ENCODE measurements around the gene SPATA2L.

Gene SPATA2L

DNA sequence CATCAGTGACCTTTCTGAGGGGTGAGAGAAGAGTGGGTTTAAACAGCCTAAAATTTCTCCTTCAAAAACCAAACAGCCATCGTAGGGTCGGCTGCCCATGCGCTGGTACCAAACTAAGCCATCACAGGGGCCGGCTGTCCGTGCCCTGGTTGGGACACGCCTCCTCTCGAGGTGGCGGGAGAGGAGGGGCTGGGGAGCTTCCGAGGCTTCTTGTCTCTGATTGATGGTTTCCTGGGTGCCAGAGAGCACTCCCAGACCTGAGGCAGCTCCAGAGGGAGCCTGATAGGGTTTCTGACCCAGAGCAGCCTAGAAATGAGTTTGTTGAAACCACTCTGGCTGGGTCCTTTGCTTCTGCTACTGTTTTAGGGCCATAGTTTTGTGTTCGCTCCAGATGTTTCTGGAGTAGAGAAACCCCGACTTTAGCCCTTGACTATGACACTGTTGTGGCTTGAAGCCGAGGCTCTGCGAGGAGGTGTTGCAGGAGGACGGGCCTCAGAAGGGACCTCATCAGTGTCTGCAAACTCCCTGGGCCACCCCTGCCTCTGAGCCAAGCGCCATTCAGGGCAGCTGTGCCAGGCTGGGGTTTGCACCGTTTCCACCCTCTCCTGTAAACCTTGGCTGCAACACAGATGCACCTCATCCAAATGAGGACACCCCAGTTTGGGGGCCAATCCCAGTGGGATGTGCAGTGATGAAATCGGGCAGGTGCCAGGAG lies 26.1 kb upstream of the SPATA2L start:
- no peak for DNase-seq (ENCODE audit: low spot score)

DNA sequence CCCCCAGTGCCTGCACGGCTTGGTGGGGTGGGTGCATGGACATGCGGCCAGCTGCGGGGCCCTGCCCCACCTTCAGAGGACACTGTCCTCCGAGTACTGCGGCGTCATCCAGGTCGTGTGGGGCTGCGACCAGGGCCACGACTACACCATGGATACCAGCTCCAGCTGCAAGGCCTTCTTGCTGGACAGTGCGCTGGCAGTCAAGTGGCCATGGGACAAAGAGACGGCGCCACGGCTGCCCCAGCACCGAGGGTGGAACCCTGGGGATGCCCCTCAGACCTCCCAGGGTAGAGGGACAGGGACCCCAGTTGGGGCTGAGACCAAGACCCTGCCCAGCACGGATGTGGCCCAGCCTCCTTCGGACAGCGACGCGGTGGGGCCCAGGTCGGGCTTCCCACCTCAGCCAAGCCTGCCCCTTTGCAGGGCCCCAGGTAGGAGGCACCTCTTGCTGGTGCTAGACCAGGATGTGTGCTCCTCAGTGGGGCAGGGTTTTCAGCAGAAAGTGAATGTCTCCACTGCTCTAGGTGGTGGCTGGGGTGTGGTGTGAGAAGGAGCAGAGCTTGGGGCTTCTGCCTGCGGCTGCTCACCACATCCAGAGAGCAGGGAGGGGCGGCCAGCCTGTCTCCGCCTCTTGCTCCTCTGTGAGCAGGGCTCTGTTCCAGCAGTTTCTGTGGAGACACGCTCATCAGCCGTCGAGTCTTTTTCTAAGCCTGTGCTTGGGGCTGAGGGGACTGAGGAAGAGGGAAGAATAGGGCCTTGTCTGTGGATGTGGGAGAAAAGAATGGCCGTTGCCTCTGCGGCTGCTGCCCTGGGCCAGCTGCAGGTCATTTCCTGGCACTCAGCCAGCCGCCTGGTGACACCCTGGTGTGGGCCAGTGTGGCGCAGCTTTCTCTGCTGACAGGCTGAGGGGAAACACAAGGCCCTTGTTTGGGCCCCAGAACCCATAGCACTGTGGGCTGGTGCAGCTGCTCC lies 22.1 kb upstream of the SPATA2L start:
- DNase-seq (ENCODE audit: low spot score): no peak

DNA sequence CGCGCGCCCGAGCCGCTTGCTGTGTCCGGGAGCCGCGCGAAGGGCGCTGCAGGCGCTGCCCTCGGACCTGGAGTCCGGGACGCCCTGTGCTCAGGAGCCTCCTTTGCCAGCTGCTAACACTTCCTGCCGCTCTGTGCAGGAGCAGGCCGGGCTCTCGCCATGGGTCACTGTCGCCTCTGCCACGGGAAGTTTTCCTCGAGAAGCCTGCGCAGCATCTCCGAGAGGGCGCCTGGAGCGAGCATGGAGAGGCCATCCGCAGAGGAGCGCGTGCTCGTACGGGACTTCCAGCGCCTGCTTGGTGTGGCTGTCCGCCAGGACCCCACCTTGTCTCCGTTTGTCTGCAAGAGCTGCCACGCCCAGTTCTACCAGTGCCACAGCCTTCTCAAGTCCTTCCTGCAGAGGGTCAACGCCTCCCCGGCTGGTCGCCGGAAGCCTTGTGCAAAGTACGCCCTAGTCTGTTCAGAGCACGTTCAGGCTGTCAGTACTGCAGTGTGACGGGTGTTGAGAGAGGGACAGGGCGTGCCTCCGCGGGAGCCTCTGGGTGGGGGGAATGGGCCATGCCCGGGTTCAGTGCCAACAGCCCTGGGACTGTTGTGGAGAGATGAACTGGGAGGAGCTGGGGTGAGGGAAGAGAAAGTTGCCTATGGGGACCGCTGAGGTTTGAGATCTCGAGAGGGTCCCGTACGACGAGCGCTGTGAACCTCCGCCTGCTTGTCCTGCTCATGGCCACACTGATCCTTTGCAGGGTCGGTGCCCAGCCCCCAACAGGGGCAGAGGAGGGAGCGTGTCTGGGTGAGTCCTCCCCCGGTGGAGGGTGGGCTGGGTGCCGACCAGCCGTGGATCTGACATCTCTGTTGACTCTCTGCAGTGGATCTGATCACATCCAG lies 21.1 kb upstream of the SPATA2L start:
- DNase-seq (ENCODE audit: low spot score): peak; percentile 73

DNA sequence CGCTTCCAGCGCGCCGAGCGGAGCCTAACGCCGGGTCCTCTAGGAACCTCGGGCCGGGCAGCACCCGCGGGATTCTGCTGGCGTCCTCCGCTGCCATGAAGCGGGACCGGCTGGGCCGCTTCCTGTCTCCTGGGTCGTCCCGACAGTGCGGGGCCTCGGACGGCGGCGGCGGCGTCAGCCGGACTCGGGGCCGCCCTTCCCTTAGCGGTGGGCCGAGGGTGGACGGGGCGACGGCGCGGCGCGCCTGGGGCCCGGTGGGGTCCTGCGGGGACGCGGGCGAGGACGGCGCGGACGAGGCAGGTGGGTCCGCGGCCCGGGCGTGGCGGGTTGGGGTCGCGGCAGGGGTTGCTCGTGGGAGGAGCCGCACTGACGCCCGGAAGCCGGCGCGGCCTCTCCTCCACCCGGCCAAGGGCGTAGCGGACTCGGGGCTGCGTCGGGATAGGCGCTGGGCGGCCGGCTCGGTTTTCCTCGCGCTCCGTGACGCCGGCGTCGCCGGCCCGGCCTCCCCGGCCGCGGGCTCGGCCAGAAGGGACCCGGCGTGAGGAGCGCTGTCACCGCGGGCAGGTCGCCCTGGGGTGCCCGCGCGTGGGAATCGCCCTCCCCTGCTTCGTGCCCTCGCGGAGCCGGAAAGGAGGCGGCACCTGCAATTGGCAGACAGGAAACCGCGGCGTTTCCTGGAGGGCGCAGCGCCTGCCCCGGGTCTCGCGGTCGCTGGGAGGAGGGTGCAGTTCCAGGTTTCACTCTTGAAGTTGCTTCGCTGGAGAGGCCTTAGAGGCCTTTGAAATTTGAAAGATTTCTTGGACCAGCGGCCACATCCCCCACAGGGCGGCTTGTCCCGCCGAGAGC lies 20.3 kb upstream of the SPATA2L start:
- peak; percentile 79 for DNase-seq (ENCODE audit: low spot score)

DNA sequence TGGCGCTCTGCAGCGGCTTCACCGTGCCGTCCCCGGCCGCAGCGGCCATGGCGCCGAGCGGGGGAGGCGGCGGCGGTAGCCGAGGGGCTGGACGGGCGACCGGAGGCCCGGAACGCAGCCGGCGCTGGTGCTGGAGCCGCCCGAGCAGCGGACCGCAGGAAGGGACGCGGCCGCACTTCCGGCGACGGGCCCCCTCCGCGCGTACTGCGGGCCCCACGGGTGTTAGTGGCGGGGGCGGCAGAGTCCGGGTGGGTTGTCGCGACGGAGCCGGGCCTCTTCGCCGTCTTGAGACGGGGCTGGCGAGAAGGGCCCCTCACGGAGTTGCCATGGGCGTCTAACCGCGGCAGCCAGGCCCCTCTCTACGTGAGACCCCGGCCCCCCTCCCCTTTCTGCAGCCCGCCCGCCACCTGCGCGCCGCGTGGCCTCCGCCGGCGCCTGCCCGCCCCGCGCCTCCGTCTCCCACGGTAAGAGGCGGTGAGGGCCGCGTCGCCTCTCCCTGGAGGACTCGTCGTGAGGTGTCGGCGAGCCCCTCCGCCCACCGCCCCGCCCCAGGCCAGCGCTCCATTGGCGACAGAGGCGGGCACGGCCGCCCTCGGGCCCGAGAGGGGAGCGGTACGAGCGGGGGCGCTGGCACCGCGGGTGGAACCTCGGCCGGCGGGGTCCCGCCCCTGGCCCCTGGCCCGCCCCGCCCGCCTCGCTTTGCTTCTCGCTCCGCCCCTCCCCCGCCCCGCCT lies 19.5 kb upstream of the SPATA2L start, which contains the start of the genes VPS9D1 and ZNF276:
Gene VPS9D1 (minus strand): TSS at position 86 of the 733 bp plus-strand sequence. CDS start 37 bp downstream, at position 49.
Gene ZNF276 (plus strand): TSS at position 725 of the 733 bp plus-strand sequence. CDS start 104 bp downstream, outside the sequence.
- peak; percentile 62 for DNase-seq (ENCODE audit: low spot score)

DNA sequence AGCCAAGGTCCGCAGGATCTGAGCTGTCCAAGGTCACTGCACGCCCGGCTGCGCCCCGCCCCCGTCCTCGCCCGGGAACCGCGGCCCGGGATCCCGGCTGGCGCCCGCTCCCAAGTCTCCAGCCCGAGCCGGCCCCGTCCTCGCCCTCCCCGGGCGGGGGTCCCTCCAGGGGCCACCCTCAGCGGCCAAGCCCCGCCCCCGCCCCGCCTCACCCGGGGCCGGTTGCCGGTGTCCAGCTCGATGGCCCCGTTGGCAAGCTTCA lies 19.0 kb upstream of the SPATA2L start:
- peak; percentile 5 for DNase-seq (ENCODE audit: low spot score)

DNA sequence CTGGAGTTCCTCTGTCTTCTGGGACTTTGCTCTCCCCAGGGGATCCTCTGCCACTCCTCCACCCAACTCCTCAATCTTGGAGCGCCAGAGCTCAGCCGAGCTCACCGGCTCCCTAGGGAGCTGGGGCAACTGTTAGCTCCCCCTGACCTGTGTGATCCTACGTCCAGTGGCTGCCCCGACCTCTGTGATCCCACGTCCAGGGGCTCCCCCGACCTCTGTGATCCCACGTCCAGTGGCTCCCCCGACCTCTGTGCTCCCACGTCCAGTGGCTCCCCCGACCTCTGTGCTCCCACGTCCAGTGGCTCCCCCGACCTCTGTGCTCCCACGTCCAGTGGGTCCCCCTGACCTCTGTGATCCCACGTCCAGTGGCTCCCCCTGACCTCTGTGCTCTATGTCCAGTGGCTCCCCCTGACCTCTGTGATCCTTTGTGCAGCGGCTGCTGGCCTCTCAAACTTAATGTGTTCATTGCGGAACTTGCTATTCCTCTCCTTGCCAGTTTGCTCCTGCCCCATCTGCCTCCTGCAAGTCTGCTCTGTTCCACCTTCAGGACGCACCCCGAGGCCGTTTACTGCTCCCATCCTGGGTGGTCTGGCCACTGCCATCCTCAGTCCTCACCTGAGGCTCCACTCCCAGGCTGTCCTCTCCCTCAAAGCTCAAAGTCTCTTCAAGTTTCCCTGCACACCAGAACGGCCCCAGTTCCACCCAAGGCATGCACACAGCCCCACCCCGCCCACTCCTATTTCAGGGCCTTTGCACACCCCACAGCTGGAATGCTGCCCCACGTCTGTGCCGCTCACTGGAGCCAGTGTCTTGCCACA lies 16.4 kb upstream of the SPATA2L start:
- DNase-seq (ENCODE audit: low spot score): no peak

DNA sequence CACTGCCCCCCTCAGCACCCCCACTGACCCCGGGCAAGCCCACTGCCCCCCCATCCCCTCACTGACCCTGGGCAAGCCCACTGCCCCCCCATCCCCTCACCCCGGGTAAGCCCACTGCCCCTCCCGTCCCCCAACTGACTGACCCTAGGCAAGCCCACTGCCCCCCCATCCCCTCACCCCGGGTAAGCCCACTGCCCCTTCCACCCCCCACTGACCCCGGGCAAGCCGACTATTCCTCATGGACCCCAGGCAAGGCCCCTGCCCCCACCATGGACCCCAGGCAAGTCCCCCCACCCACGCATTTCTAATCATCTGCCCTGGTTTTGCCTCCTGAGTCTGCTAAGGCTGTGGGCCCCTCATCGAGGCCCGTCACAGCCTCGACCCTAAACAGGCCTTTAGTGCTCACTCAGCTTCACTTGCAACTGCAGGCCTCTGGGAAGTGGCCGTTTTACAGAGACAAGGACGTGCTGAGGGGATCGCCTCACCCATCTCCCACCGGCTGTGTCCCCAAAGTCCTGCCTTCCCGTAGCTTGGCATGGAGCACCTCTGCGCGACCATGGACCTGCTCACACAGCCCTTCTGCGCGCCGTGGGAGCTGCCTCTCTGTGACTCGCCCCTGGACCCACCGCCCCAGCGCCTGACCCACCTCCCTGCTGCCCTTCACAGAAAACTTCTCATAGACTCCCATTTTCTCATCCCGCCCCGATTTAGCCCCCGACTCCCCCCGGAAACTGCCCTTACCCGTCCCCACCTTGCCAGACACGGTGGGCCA lies 15.6 kb upstream of the SPATA2L start:
- DNase-seq (ENCODE audit: low spot score): no peak

DNA sequence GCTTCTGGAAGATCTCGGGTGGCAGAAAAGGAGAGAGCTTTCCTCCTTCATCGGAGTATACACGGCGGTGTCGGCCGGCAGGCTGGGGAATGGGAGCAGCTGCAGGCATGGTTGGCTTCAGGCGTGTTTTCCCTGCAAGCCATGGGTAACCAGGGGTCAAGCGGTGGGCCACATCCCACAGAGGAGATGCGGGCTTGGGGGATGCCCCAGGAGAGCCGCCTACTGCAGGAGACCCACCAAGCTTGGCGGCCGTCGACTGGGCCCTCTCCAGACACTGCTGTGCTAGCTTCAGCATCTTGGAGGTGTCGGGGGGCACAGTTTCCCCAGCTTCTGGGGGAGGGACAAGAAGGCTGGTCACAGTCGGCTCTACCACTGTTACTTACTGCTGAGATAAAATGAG lies 15.0 kb upstream of the SPATA2L start:
- no peak for DNase-seq (ENCODE audit: low spot score)

DNA sequence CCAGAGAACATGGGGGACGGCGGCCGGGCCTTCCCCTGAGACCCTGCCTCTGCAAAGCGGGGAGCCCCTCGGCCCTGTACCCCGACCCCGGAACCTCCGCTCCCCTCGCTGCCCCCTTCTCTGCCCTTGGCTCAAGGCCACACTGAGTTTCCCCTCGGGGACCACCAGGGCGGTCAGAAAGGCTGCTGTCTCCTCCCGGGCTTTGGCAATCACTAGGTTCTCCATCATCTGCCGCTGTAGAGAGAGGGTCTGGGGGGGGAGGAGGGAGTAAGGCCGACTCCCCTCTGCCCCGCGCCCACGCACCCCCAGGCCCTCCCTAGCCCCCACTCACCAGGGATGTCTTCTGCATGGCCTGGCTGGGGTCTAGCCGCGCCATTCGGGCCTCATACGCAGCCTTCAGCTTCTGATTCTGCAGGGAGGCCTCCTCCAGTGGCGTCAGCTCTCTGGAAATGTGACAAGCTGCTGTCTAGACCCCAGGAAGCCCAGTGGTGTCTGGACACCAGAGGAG lies 10.8 kb upstream of the SPATA2L start:
- DNase-seq (ENCODE audit: low spot score): peak; percentile 48

DNA sequence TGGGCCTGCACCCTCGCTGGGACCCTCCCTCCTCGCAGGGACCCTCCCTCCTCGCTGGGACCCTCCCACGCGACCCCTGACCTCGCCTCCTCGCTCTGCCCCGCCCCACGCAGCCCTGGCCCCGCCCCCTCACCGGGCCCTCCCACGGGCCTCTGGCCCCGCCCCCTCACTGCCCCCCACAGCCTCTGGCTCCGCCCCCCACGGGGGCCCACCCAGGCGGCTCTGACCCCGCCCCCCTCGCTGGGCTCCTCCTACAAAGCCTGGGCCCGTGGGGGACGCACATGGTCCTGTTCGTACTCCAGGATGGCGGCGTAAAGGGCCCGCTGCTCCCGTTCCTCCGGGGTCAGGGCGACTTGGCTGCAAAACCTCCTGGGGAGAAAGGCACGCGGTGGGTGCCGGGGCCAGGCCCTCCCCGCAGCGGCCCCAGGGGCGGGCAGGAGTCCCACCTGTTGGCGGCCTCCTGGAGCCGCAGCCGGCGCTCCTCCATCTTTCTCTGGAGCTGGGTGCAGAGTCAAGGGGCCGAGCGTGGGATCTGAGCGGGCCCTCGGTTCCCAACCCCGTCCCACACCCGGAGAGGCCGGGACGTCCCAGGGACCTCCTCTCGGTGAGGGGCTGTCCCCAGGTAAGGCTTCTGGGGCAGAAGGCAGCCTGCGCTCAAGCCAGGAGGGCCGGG lies 10.2 kb upstream of the SPATA2L start:
- peak; percentile 65 for DNase-seq (ENCODE audit: low spot score)

DNA sequence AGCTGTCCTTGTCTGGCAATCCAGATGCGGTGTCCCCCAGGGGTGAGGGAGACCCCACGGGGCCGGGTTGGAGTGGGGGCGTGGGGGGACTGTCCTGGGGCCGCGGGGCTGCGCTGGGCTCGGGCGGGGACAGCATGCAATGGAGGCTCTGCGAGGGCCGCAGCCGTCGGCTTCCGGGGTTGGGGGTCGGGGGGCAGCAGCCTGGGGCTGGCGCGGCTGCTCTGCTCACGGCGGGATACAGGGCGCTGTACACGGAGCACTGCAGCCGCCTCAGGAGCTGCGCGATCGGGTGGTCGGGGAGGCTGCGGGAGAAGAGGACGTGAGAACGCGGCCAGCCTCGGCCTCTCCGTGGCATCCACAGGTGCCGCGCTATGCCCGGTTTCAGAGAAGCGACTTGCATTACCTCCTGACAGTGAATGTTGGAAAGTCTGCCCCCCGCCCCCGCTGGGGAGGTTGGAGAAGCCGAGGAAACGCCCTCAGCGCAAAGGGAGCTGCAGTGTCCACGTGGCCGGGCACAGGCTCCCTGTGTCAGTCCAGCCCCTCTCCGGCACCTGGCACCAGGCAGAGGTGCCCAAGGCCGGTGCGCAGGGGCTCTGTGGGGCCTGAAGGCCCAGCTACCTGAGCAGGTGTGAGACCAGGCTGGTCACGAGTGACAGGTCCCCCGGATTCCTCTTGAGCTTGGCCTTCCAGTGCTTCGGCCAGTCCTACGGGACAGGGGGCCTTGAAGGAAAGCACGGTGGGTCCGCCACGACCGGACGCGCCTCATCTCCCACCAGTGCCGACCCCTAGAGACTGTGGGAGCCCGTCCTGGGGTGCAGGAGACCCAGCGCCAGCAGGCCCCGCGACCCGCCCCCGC lies 9.4 kb upstream of the SPATA2L start:
- DNase-seq (ENCODE audit: low spot score): no peak

DNA sequence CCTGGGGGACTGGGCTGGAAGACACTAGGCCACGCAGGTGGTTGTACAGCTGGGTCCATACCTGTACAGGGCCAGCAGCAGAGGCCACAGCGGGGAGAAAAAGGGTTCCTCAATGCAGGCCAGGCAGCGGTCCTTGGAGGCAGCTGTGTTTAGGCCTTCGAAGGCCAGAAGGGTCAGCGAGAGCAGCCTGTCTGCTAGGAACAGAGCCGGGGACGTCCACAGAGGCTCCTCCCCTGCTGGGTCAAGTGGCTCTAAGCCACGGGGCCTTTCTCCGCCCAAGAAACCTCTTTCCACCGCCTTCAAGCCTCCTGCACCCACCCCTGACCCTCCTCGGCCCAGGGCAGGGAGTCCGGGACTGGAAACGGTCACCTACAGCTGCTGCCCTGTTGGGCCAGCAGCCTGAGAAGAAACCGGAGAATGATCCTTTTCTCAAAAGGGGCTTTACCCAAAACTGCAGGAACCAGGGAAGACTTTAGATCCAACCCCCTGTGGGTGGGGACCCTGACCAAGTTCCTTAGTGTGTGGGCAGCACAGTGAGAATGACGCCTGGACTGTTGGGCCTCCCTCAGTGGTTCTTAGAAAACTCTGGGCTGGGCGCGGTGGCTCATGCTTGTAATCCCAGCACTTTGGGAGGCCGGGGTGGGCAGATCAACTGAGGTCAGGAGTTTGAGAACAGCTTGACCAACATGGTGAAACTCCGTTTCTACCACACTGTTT lies 8.4 kb upstream of the SPATA2L start:
- DNase-seq (ENCODE audit: low spot score): no peak

DNA sequence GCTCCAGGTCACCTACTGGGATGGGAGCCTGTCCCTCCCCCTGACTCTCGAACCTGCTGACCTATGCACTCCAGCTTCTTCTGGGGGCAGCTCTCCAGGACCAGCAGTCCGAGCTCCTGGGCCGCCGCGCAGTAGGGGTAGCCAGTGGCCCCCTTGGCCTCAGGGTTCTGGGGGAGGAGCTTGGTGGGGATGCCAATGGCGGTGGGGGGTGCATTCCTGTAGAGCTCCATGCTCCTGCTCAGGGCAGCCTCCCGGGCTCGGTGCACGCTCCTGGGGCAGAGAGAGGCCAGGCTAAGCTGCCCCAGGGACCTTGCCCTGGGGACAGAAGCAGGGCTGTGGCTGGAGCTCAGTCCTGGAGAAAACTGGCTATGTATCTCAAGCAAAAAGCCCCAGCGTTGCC lies 7.7 kb upstream of the SPATA2L start:
- DNase-seq (ENCODE audit: low spot score): no peak

DNA sequence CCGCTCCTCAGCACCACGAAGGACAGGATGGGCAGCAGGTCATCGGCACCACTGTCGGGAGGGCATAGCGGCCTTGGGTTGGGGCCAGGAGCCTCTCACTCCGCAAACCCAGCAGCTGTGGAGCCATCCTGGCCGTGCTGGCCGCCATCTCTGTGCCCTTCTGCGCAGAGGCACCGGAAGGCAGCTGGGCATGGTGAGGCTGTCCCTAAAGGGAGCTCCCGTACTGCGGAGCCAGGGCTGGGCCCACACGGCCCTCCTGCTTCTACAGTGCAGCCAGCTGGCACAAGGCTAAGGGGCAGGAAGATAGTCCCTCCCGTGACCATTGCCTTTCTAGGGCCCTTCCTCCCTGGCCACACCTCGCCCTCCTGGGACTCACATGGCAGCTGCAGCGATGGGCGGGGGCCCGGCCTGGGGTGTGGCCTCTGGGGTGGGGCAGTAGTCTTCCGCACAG lies 7.0 kb upstream of the SPATA2L start:
- no peak for DNase-seq (ENCODE audit: low spot score)

DNA sequence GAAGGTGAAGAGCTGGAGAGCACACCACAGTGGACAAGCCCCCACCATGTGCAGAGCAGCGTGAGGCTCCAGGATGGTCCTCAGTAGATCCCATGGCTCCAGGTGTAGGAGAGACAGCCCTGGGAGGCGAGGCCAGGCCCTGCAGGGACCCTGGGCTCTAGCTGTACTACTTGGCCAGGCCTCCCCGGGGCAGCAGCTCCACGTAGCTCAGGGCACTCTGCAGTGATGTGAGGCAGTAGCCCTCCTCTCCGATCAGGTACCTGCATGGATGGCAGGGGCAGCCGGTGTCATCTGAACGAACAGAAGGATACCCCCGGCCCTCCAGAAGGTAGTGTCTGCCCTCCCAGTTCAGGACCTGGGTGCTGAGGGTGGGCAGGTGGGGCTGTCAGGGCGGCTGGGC lies 6.2 kb upstream of the SPATA2L start:
- DNase-seq (ENCODE audit: low spot score): no peak
